Measurements from ENCODE around the gene NIPAL4. TPM values are rescaled to one million over a fixed set of nuclear protein-coding genes. Genes with fewer than 3 reads are reported as not detected.

The NIPAL4 gene
- total and polyA plus RNA-seq, 8 donors: 0.19 to 8.3 (median 3.3) TPM; not detected in 1

DNA sequence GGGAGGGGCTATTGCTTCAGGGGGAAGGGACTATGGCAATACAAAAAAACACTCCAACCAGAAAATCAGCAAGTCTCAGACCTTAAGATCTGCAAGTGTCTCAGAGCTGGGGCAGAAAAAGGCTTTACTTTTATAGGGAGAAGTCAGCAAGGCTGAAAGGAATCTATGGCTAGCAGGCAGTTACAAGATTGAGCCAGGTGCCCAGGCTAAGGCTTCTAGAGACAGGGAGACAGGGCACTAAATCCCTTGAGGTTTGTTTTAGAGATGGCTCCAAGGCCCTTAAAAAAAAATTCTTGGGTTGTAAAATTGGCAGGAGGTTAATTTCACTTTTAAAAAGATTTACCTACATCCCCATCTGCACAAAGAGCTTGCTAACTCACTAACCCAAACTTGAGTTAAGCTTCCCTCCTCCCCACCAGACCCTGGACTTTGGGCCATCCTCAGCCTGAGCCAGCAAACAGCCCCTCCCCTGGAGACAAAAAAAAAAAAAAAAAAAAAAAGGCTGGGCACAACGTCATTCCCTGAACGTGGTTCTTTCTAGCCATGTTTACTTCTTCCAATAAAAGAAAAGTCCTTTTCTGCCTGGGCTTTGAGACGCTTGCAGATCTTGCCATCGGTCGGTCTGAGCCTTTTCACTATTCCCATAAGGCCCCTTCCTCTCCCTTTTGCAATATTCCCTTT, 17.9 kb downstream of the NIPAL4 start:
- Histone ChIP-seq H3K4me1 (peaks cover 0 to 49% (median 25%) of the 10 kb centered on the region in 4 donors), H3K4me3 (no peak overlapping the region), H3K36me3 (peaks cover 0 to 37% (median 27%) of the 10 kb centered on the region in 4 donors), H3K27ac (peak overlapping the region in 4 of 5 donors; percentile 4 to 75 (median 52)), H3K9me3 (no peaks in the 10 kb centered on the region), H3K27me3 (no peaks in the 10 kb centered on the region)
- DNase-seq: peak in 1 of 2 donors; percentile 45
- 16 to 37% (median 32%) methylated on average over 5 of the region's 5 CpGs for WGBS, 5 donors
- intact Hi-C loops (cut with DNase I; ENCODE audit: low total_unique reads): loop anchor here (10.0 kb wide), 1 partner anchor 153 kb away; no protein-coding TSS in a partner anchor
- TF ChIP-seq POLR2A (IDR thresholded peaks at IDR 0.05): no peak
- no peak for TF ChIP-seq POLR2AphosphoS5 (IDR thresholded peaks at IDR 0.05)
- TF ChIP-seq, protein P1, sequence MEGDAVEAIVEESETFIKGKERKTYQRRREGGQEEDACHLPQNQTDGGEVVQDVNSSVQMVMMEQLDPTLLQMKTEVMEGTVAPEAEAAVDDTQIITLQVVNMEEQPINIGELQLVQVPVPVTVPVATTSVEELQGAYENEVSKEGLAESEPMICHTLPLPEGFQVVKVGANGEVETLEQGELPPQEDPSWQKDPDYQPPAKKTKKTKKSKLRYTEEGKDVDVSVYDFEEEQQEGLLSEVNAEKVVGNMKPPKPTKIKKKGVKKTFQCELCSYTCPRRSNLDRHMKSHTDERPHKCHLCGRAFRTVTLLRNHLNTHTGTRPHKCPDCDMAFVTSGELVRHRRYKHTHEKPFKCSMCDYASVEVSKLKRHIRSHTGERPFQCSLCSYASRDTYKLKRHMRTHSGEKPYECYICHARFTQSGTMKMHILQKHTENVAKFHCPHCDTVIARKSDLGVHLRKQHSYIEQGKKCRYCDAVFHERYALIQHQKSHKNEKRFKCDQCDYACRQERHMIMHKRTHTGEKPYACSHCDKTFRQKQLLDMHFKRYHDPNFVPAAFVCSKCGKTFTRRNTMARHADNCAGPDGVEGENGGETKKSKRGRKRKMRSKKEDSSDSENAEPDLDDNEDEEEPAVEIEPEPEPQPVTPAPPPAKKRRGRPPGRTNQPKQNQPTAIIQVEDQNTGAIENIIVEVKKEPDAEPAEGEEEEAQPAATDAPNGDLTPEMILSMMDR (IDR thresholded peaks at IDR 0.05): no peak
- no peak for TF ChIP-seq EP300 (IDR thresholded peaks at IDR 0.05)

- Histone ChIP-seq H3K9me3 (no peaks in the 10 kb centered on the region), H3K27ac (peak overlapping the region in 4 of 5 donors; percentile 2 to 75 (median 52)), H3K4me3 (no peak overlapping the region), H3K27me3 (no peaks in the 10 kb centered on the region), H3K4me1 (peaks cover 0 to 49% (median 23%) of the 10 kb centered on the region in 4 donors), H3K36me3 (peaks cover 0 to 43% (median 31%) of the 10 kb centered on the region in 4 donors)
- TF ChIP-seq POLR2A (IDR thresholded peaks at IDR 0.05): no peak
- TF ChIP-seq EP300 (IDR thresholded peaks at IDR 0.05): no peak
- no peak for TF ChIP-seq POLR2AphosphoS5 (IDR thresholded peaks at IDR 0.05)
- TF ChIP-seq, protein P1 (IDR thresholded peaks at IDR 0.05): no peak
- intact Hi-C loops (cut with DNase I; ENCODE audit: low total_unique reads): loop anchor here (10.0 kb wide), 1 partner anchor 154 kb away; no protein-coding TSS in a partner anchor
- WGBS, 5 donors: 70 to 89% (median 79%) methylated on average over 2 of the region's 2 CpGs
- DNase-seq: no peak
Observed at GRCh38 chr5:157478726-157479125, 18.7 kb downstream of the NIPAL4 start.

DNA sequence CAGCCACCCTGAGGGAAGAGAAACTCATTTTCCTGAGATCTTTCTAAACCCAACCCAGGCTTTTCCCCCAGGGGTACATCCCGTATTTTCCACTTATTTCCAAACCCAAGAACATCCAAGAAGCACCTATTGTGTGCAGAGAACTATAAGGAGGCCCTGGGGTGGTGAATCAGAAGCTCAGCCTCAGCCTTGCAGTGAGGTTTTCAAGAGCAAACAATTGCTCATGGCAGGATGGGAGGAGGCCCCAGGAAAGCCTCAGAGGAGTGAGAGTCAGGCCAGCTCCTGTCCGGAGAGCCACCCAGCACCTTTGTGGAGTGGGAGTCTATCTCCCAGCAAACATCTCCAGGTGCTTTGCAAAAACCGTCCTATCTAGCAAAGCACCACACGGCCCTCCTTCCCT, 19.2 kb downstream of the NIPAL4 start:
- Histone ChIP-seq H3K27me3 (no peaks in the 10 kb centered on the region), H3K9me3 (no peaks in the 10 kb centered on the region), H3K27ac (peak overlapping the region in 4 of 5 donors; percentile 0 to 75 (median 38)), H3K4me3 (no peak overlapping the region), H3K4me1 (peaks cover 0 to 49% (median 21%) of the 10 kb centered on the region in 4 donors), H3K36me3 (peaks cover 0 to 48% (median 34%) of the 10 kb centered on the region in 4 donors)
- intact Hi-C loops (cut with DNase I; ENCODE audit: low total_unique reads): loop anchor here (10.0 kb wide), 1 partner anchor 154 kb away; no protein-coding TSS in a partner anchor
- 69 to 81% (median 73%) methylated on average over 4 of the region's 4 CpGs for WGBS, 5 donors
- TF ChIP-seq EP300 (IDR thresholded peaks at IDR 0.05) (no peak), POLR2AphosphoS5 (IDR thresholded peaks at IDR 0.05) (no peak), POLR2A (IDR thresholded peaks at IDR 0.05) (no peak)
- TF ChIP-seq, protein P1 (IDR thresholded peaks at IDR 0.05): no peak
- DNase-seq: no peak

GRCh38 chr5:157479612-157480510, 19.8 kb downstream of the NIPAL4 start:
- Histone ChIP-seq H3K36me3 (peaks cover 0 to 55% (median 38%) of the 10 kb centered on the region in 4 donors), H3K27ac (peak overlapping the region in 4 of 5 donors; percentile 0 to 75 (median 38)), H3K9me3 (no peaks in the 10 kb centered on the region), H3K27me3 (no peaks in the 10 kb centered on the region), H3K4me1 (peaks cover 0 to 49% (median 24%) of the 10 kb centered on the region in 4 donors), H3K4me3 (no peak overlapping the region)
- WGBS, 5 donors: 53 to 65% (median 62%) methylated on average over 11 to 15 of the region's 15 CpGs
- DNase-seq: no peak
- intact Hi-C loops (cut with DNase I; ENCODE audit: low total_unique reads): loop anchor here (10.0 kb wide), 1 partner anchor 155 kb away; no protein-coding TSS in a partner anchor
- TF ChIP-seq EP300 (IDR thresholded peaks at IDR 0.05) (no peak), POLR2A (IDR thresholded peaks at IDR 0.05) (no peak), POLR2AphosphoS5 (IDR thresholded peaks at IDR 0.05) (no peak)
- TF ChIP-seq, protein P1 (IDR thresholded peaks at IDR 0.05): no peak

All from stomach (tissue), 9 donors.